SK-N-SH treated with all-trans-retinoic acid at 6 μM for 48 hours (cell line): ENCODE results near the gene FTCD.

ENCODE experiments used
- ATAC-seq: fragments of 200-7000 bp; cut with Tn5 transposase; 3 replicates; pipeline ENCODE4 v1.9.1; 2020; ENCODE audit warnings: mild to moderate bottlenecking, moderate library complexity
- ARNTL ChIP-seq: fragments of 450-650 bp; formaldehyde crosslinking; IDR thresholded peaks from 2 replicates; pipeline ENCODE4 v1.5.0; 2020; ENCODE audit warnings: low read depth, mild to moderate bottlenecking, moderate library complexity, borderline replicate concordance
- BACH2 ChIP-seq: fragments of 250-450 bp; sonication (Bioruptor Pico); IDR thresholded peaks from 2 replicates; pipeline ENCODE4 v1.9.0; 2021; ENCODE audit warnings: mild to moderate bottlenecking, borderline replicate concordance
- CSDC2 ChIP-seq: fragments of 250-450 bp; sonication (Bioruptor Pico); IDR thresholded peaks from 2 replicates; pipeline ENCODE4 v1.5.0; 2020; ENCODE audit warnings: mild to moderate bottlenecking, moderate library complexity
- GLIS3 ChIP-seq: fragments of 250-450 bp; sonication (Bioruptor Pico); IDR thresholded peaks from 2 replicates; pipeline ENCODE4 v1.5.0; 2020; ENCODE audit warnings: mild to moderate bottlenecking, moderate library complexity
- ISL1 ChIP-seq: fragments of 250-450 bp; sonication (Bioruptor Pico); IDR thresholded peaks from 2 replicates; pipeline ENCODE4 v2.1.2; 2022; ENCODE audit warnings: mild to moderate bottlenecking, moderate library complexity
- OSR1 ChIP-seq: fragments of 250-450 bp; sonication (Bioruptor Pico); IDR thresholded peaks from 2 replicates; pipeline ENCODE4 v1.8.0; 2022; ENCODE audit warnings: moderate library complexity, mild to moderate bottlenecking, inconsistent platforms
- PPARA ChIP-seq: fragments of 250-450 bp; sonication (Bioruptor Pico); IDR thresholded peaks from 2 replicates; pipeline ENCODE4 v1.5.0; 2020; ENCODE audit warnings: mild to moderate bottlenecking, borderline replicate concordance
- RARB ChIP-seq: fragments of 250-450 bp; sonication (Bioruptor Pico); IDR thresholded peaks from 2 replicates; pipeline ENCODE4 v1.8.0; 2021; ENCODE audit warnings: mild to moderate bottlenecking, moderate library complexity
- TCF4 ChIP-seq: fragments of 250-450 bp; sonication (Bioruptor Pico); IDR thresholded peaks from 2 replicates; pipeline ENCODE4 v1.8.0; 2021; ENCODE audit warnings: mild to moderate bottlenecking, moderate library complexity, borderline replicate concordance
- TOX ChIP-seq: fragments of 250-450 bp; sonication (Bioruptor Pico); IDR thresholded peaks from 2 replicates; pipeline ENCODE4 v1.8.0; 2021; ENCODE audit warnings: mild to moderate bottlenecking, moderate library complexity, borderline replicate concordance
- ZC3H10 ChIP-seq: fragments of 250-450 bp; sonication (Bioruptor Pico); IDR thresholded peaks from 2 replicates; pipeline ENCODE4 v1.5.1; 2021; ENCODE audit warnings: mild to moderate bottlenecking, moderate library complexity
- ZFP3 ChIP-seq: fragments of 250-450 bp; sonication (Bioruptor Pico); IDR thresholded peaks from 2 replicates; pipeline ENCODE4 v1.5.0; 2020; ENCODE audit warnings: mild to moderate bottlenecking, moderate library complexity
- ZFP30 ChIP-seq: fragments of 450-650 bp; formaldehyde crosslinking; IDR thresholded peaks from 2 replicates; pipeline ENCODE4 v1.5.0; 2022; ENCODE audit warnings: mild to moderate bottlenecking, moderate library complexity
- ZNF565 ChIP-seq: fragments of 450-650 bp; formaldehyde crosslinking; conservative IDR thresholded peaks from 2 replicates; pipeline ENCODE4 v1.5.0; 2020; ENCODE audit warnings: low read depth, mild to moderate bottlenecking, moderate library complexity
- ZNF70 ChIP-seq: fragments of 450-650 bp; formaldehyde crosslinking; IDR thresholded peaks from 2 replicates; pipeline ENCODE4 v1.5.0; 2020; ENCODE audit warnings: mild to moderate bottlenecking, moderate library complexity
- ZNF8 ChIP-seq: fragments of 450-650 bp; formaldehyde crosslinking; IDR thresholded peaks from 2 replicates; pipeline ENCODE4 v1.5.0; 2020; ENCODE audit warnings: mild to moderate bottlenecking, moderate library complexity
- TF ChIP-seq, protein P1 (sequence below): fragments of 250-450 bp; sonication (Bioruptor Pico); IDR thresholded peaks from 2 replicates; pipeline ENCODE4 v1.8.0; 2021; ENCODE audit warnings: low read depth, mild to moderate bottlenecking, moderate library complexity, borderline replicate concordance
- TF ChIP-seq, protein P2 (sequence below): fragments of 250-450 bp; sonication (Bioruptor Pico); IDR thresholded peaks from 2 replicates; pipeline ENCODE4 v1.8.0; 2020; ENCODE audit warnings: mild to moderate bottlenecking, moderate library complexity, borderline replicate concordance
- TF ChIP-seq, protein P3 (sequence below): fragments of 250-450 bp; sonication (Bioruptor Pico); IDR thresholded peaks from 2 replicates; pipeline ENCODE4 v1.5.1; 2021; ENCODE audit warnings: mild to moderate bottlenecking, moderate library complexity
- TF ChIP-seq, protein P4 (sequence below): fragments of 250-450 bp; sonication (Bioruptor Pico); IDR thresholded peaks from 2 replicates; pipeline ENCODE4 v1.5.0; 2020; ENCODE audit warnings: mild to moderate bottlenecking, moderate library complexity
- TF ChIP-seq, protein P5 (sequence below): fragments of 250-450 bp; sonication (Bioruptor Pico); IDR thresholded peaks from 2 replicates; pipeline ENCODE4 v1.5.1; 2020; ENCODE audit warnings: low read depth, mild to moderate bottlenecking, moderate library complexity

FTCD gene

DNA sequence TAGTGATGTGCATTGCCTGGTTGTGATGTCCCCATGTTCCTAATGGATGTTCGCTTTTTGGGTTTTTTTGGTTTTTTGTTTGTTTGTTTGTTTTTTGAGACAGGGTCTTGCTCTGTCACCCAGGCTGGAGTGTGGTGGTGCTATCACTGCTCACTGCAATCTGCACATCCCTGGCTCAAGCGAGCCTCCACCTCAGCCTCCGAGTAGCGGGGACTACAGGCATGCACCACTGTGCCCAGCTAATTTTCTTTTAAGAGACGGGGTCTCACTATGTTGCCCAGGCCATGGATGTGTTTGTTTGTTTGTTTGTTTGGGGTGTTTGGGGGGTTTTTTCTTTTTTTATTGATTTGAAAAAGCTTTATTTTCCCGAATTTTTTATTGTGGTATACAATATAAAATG, 55.4 kb downstream of the FTCD start (continued):
- TF ChIP-seq, protein P1, sequence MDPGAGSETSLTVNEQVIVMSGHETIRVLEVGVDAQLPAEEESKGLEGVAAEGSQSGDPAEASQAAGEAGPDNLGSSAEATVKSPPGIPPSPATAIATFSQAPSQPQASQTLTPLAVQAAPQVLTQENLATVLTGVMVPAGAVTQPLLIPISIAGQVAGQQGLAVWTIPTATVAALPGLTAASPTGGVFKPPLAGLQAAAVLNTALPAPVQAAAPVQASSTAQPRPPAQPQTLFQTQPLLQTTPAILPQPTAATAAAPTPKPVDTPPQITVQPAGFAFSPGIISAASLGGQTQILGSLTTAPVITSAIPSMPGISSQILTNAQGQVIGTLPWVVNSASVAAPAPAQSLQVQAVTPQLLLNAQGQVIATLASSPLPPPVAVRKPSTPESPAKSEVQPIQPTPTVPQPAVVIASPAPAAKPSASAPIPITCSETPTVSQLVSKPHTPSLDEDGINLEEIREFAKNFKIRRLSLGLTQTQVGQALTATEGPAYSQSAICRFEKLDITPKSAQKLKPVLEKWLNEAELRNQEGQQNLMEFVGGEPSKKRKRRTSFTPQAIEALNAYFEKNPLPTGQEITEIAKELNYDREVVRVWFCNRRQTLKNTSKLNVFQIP, result no peak
- TF ChIP-seq, protein P2, sequence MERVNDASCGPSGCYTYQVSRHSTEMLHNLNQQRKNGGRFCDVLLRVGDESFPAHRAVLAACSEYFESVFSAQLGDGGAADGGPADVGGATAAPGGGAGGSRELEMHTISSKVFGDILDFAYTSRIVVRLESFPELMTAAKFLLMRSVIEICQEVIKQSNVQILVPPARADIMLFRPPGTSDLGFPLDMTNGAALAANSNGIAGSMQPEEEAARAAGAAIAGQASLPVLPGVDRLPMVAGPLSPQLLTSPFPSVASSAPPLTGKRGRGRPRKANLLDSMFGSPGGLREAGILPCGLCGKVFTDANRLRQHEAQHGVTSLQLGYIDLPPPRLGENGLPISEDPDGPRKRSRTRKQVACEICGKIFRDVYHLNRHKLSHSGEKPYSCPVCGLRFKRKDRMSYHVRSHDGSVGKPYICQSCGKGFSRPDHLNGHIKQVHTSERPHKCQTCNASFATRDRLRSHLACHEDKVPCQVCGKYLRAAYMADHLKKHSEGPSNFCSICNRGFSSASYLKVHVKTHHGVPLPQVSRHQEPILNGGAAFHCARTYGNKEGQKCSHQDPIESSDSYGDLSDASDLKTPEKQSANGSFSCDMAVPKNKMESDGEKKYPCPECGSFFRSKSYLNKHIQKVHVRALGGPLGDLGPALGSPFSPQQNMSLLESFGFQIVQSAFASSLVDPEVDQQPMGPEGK (CRISPR knock-in tag), result no peak
- TF ChIP-seq ZNF8 (CRISPR knock-in tag) (no peak), ARNTL (no peak), TOX (CRISPR knock-in tag) (no peak), ZNF70 (no peak)

DNA sequence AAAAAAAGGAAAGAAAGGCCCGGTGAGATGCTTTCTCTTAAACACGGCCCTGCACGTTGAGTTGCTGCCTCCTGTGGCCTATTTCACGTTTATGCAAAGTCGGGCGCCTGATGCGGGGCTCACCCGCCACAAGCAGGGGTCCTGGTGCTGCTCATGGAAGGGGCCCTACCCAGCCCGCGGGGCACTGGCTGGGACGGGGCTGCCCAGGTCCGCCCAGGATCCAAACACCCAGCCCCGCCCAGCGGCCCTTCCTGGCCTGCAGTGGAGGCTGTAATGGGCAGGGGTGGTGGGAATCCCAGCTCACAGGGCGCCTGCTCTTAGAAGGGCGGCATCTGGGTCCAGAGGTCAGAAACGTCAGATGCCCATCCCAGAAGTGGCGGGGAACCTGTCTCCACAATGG, 55.9 kb downstream of the FTCD start:
- TF ChIP-seq RARB (CRISPR knock-in tag) (no peak), ZFP30 (CRISPR knock-in tag) (no peak), ZFP3 (no peak), ARNTL (no peak), TCF4 (CRISPR knock-in tag) (no peak), CSDC2 (CRISPR knock-in tag) (no peak)
- TF ChIP-seq, protein P2 (CRISPR knock-in tag), result no peak
- TF ChIP-seq, protein P3, sequence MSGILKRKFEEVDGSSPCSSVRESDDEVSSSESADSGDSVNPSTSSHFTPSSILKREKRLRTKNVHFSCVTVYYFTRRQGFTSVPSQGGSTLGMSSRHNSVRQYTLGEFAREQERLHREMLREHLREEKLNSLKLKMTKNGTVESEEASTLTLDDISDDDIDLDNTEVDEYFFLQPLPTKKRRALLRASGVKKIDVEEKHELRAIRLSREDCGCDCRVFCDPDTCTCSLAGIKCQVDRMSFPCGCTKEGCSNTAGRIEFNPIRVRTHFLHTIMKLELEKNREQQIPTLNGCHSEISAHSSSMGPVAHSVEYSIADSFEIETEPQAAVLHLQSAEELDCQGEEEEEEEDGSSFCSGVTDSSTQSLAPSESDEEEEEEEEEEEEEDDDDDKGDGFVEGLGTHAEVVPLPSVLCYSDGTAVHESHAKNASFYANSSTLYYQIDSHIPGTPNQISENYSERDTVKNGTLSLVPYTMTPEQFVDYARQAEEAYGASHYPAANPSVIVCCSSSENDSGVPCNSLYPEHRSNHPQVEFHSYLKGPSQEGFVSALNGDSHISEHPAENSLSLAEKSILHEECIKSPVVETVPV (CRISPR knock-in tag), result no peak
- TF ChIP-seq, all 23 proteins: peak for 0
- no peak for ATAC-seq

DNA sequence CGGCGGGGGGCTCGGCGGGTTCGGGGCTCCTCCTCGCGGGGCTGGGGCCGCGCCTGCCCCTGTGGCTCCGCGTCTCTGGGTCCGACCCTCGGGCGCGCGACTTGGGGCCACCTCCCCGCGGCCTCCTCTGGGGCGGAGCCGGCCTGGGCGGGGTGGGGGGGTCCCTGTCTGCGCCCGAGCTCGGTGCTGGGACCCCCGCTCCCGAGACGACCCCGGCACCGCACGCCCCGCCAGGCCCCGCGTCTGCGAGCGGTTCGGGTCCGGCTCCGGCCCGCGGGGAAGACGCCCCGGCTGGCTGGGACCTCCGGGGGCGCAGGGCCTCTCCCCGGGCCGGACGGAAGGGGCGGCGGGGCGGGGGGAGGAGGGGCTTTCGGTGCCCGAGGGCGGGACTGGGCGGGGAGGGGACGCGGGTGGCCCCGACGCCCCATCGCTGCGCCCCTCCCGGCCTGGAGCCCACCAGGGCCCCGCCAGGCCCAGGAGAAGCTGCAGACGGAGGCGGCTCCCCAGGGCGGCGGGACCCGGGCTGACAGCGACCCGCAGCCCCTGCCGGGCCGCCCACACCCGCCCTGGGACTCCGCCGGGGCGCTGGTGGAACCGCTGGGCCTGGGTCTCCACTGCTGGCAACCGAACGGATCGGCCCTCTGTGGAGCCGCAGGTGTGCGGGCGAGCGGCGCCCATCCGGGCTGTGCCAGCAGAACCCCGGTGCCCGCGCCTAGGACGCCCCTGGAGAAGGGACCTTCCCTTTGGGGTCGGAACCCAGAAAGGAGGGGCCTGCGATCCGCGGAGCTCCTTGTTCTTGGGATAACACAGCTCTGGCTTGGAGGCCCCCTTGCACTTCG, 56.9 kb downstream of the FTCD start:
- ATAC-seq, result peak; percentile 46
- TF ChIP-seq GLIS3 (CRISPR knock-in tag), result no peak
- TF ChIP-seq, protein P4, sequence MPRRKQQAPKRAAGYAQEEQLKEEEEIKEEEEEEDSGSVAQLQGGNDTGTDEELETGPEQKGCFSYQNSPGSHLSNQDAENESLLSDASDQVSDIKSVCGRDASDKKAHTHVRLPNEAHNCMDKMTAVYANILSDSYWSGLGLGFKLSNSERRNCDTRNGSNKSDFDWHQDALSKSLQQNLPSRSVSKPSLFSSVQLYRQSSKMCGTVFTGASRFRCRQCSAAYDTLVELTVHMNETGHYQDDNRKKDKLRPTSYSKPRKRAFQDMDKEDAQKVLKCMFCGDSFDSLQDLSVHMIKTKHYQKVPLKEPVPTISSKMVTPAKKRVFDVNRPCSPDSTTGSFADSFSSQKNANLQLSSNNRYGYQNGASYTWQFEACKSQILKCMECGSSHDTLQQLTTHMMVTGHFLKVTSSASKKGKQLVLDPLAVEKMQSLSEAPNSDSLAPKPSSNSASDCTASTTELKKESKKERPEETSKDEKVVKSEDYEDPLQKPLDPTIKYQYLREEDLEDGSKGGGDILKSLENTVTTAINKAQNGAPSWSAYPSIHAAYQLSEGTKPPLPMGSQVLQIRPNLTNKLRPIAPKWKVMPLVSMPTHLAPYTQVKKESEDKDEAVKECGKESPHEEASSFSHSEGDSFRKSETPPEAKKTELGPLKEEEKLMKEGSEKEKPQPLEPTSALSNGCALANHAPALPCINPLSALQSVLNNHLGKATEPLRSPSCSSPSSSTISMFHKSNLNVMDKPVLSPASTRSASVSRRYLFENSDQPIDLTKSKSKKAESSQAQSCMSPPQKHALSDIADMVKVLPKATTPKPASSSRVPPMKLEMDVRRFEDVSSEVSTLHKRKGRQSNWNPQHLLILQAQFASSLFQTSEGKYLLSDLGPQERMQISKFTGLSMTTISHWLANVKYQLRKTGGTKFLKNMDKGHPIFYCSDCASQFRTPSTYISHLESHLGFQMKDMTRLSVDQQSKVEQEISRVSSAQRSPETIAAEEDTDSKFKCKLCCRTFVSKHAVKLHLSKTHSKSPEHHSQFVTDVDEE (CRISPR knock-in tag), result no peak
- TF ChIP-seq OSR1 (CRISPR knock-in tag), result no peak
- no peak for TF ChIP-seq ZNF565 (CRISPR knock-in tag)
- TF ChIP-seq ZFP30 (CRISPR knock-in tag), result no peak
- no peak for TF ChIP-seq ISL1 (CRISPR knock-in tag)
- TF ChIP-seq PPARA (CRISPR knock-in tag), result no peak
- TF ChIP-seq CSDC2 (CRISPR knock-in tag), result no peak
- no peak for TF ChIP-seq ZNF8 (CRISPR knock-in tag)
- no peak for TF ChIP-seq BACH2 (CRISPR knock-in tag)
- no peak for TF ChIP-seq ZC3H10 (CRISPR knock-in tag)
- no peak for TF ChIP-seq TCF4 (CRISPR knock-in tag)
- TF ChIP-seq ZFP3, result no peak
- no peak for TF ChIP-seq TOX (CRISPR knock-in tag)
- no peak for TF ChIP-seq ARNTL
- TF ChIP-seq, protein P1, result no peak
- TF ChIP-seq, protein P5, sequence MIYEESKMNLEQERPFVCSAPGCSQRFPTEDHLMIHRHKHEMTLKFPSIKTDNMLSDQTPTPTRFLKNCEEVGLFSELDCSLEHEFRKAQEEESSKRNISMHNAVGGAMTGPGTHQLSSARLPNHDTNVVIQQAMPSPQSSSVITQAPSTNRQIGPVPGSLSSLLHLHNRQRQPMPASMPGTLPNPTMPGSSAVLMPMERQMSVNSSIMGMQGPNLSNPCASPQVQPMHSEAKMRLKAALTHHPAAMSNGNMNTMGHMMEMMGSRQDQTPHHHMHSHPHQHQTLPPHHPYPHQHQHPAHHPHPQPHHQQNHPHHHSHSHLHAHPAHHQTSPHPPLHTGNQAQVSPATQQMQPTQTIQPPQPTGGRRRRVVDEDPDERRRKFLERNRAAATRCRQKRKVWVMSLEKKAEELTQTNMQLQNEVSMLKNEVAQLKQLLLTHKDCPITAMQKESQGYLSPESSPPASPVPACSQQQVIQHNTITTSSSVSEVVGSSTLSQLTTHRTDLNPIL (CRISPR knock-in tag), result no peak
